ENCODE measurements around the gene PDIA2.

DNA sequence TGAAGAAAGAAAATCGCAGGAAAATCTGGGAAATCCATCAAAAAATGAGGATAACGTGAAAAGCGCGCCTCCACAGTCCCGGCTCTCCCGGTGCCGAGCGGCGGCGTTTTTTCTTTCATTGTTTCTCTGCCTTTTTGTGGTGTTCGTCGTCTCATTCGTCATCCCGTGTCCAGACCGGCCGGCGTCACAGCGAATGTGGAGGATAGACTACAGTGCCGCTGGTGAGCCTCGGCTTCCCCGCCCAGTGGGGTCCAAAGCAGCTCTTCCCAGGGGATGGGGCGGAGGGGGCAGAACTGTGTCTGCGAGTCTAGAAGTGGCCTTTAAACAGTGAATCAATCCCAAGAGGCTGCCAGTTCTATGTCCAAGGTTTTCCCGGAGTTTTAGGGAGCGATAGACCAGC is 28.5 kb upstream of the PDIA2 start:
- TF ChIP-seq, protein P1, sequence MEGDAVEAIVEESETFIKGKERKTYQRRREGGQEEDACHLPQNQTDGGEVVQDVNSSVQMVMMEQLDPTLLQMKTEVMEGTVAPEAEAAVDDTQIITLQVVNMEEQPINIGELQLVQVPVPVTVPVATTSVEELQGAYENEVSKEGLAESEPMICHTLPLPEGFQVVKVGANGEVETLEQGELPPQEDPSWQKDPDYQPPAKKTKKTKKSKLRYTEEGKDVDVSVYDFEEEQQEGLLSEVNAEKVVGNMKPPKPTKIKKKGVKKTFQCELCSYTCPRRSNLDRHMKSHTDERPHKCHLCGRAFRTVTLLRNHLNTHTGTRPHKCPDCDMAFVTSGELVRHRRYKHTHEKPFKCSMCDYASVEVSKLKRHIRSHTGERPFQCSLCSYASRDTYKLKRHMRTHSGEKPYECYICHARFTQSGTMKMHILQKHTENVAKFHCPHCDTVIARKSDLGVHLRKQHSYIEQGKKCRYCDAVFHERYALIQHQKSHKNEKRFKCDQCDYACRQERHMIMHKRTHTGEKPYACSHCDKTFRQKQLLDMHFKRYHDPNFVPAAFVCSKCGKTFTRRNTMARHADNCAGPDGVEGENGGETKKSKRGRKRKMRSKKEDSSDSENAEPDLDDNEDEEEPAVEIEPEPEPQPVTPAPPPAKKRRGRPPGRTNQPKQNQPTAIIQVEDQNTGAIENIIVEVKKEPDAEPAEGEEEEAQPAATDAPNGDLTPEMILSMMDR (IDR thresholded peaks at IDR 0.05), result no peak
- no peak for TF ChIP-seq POLR2AphosphoS5 (IDR thresholded peaks at IDR 0.05)
